GM12891 (cell line): ENCODE results near the gene NPAS4.
"Not testable (repeated sequence)": the region's sequence is repeated elsewhere in the genome, so short reads cannot be mapped to it uniquely, and the experiment has no call there.

ENCODE experiments used
- DNase-seq: peaks from one replicate; pipeline ENCODE4 v3.0.0; 2011; ENCODE audit warnings: low spot score; ENCODE audit not compliant: insufficient read length
- FAIRE-seq: peaks from 2 replicates; lab custom pipeline; 2011; peaks lifted over from hg19 to GRCh38; lab: Jason Lieb, UNC
- PAX5 ChIP-seq: IDR thresholded peaks from 2 replicates; pipeline ENCODE4 v1.6.1; 2011; ENCODE audit warnings: low read length, moderate library complexity, mild to moderate bottlenecking; ENCODE audit not compliant: insufficient read depth, severe bottlenecking
- POLR2A ChIP-seq: IDR thresholded peaks from 2 replicates; pipeline ENCODE4 v1.6.1; 2011; ENCODE audit warnings: low read depth, low read length, control low read depth
- POLR2AphosphoS5 ChIP-seq: IDR thresholded peaks from 2 replicates; pipeline ENCODE4 v1.6.1; 2011; ENCODE audit warnings: low read depth, low read length, control low read depth
- POU2F2 ChIP-seq: IDR thresholded peaks from 2 replicates; pipeline ENCODE4 v1.6.1; 2011; ENCODE audit warnings: low read depth, mild to moderate bottlenecking, control low read depth, low read length, moderate library complexity
- SPI1 ChIP-seq: IDR thresholded peaks from 2 replicates; pipeline ENCODE4 v1.6.1; 2011; ENCODE audit warnings: low read depth, low read length, control low read depth
- TAF1 ChIP-seq: IDR thresholded peaks from 2 replicates; pipeline ENCODE4 v1.6.1; 2011; ENCODE audit warnings: low read depth, low read length, control low read depth

NPAS4 gene

DNA sequence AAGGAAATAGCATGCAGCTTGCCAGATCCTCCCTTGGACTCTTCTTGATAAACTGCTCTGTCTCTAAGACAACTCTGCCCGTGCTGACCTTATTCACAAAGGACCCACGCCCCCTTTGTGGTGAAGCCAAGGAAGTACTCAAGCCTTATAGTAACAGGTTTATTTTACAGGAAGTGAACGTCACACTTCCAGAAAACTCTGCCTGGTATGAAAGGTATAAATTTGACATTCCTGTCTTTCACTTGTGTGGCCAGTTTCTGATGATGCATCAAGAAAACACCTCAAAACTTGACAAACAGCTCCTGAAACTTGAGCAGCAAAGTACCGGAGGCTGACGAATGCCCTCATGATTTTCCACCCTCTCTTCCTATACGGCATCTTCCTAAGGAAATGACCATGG, 33.4 kb downstream of the NPAS4 start:
- no peak for DNase-seq
- no peak for FAIRE-seq
- TF ChIP-seq SPI1 (no peak), POLR2A (no peak), POU2F2 (no peak), POLR2AphosphoS5 (no peak), TAF1 (no peak), PAX5 (no peak)

DNA sequence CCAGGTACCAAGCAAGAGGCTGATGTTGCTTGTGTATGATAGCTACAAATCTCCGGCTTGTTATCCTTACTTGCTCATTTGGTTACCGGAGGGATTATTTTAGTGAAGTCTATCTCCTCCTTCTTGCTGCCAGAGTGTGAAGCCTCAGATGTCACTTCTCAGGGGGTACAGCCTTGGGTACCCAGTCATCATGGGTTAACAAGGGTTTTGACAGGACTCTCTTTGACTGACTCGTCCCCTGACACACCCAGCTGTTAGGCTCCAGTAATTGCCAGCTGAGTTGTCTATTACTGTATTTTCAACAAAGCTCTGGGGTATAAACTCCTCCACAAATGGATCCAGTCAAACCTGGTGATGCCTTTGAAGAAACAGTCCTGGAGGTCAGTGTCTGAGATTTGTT, 34.0 kb downstream of the NPAS4 start:
- TF ChIP-seq TAF1 (no peak), POLR2A (no peak), POLR2AphosphoS5 (no peak), SPI1 (no peak), POU2F2 (no peak), PAX5 (no peak)
- no peak for DNase-seq
- FAIRE-seq: no peak

DNA sequence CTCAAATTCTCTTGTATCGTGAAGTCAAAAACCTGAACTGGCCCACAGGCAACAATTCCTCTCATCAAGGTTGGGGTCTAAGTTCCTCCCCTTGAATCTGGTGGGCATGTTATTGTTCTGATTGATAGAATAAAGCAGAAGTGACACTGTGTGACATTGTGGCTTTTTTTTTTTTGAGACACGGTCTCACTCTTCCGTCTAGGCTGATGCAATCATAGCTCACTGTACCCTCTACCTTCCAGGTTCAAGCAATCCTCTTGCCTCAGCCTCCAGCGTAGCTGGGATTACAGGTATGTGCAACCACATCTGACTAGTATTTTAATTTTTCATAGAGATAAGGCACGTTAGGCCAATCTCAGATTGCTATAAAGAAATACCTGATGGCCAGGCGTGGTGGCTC, 37.0 kb downstream of the NPAS4 start:
- FAIRE-seq (no peak), DNase-seq (no peak)
- TF ChIP-seq POU2F2 (no peak), SPI1 (peak; percentile 78)

DNA sequence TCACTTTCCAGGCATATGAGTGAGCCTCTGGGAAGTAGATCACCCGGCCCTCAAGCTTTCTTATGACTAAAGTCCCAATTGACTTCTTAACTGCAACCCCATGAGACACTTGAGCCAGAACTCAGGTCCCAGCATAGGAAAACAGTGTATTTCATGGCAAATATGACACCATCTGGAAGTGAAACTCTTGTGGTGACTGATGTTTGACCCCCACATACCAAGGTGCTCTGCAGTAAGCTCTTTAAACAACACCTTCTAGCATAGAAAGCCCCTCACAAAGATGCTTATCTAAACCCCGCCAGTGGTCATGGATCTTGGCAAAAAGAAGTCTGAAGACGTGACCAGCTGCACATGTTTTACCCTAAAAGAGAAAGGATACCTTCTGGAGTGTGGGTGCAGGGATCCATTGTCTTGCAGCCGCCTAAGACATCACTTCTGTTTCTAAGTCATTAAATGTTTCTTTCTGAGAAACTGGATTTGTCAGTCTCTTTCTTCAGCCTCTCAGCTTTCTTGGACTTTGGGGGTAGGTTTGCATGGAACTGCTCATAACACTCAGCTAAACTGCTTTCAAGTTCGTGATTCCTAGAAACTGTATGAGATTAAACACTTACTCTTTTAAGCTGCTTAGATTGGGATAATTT, 38.4 kb downstream of the NPAS4 start:
- FAIRE-seq (peak; percentile 65), DNase-seq (no peak)
- no peak for TF ChIP-seq POLR2AphosphoS5
- TF ChIP-seq SPI1: peak; percentile 83

GRCh38 chr11:66462010-66462409, 41.2 kb downstream of the NPAS4 start:
- TF ChIP-seq PAX5 (no peak), POU2F2 (no peak), TAF1 (no peak), POLR2A (no peak), POLR2AphosphoS5 (no peak), SPI1 (no peak)
- DNase-seq: no peak
- no peak for FAIRE-seq

- no peak for DNase-seq
- FAIRE-seq: no peak
- TF ChIP-seq POLR2A (no peak), TAF1 (no peak), SPI1 (no peak), PAX5 (no peak), POU2F2 (no peak), POLR2AphosphoS5 (no peak)
Observed at GRCh38 chr11:66462911-66463310, 42.1 kb downstream of the NPAS4 start.

DNA sequence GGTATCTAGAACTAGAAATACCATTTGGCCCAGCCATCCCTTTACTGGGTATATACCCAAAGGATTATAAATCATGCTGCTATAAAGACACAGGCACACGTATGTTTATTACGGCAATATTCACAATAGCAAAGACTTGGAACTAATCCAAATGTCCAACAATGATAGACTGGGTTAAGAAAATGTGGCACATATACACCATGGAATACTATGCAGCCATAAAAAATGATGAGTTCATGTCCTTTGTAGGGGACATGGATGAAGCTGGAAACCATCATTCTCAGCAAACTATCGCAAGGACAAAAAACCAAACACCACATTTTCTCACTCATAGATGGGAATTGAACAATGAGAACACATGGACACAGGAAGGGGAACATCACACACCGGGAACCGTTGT, 43.3 kb downstream of the NPAS4 start:
- not testable (repeated sequence) for FAIRE-seq, DNase-seq

DNA sequence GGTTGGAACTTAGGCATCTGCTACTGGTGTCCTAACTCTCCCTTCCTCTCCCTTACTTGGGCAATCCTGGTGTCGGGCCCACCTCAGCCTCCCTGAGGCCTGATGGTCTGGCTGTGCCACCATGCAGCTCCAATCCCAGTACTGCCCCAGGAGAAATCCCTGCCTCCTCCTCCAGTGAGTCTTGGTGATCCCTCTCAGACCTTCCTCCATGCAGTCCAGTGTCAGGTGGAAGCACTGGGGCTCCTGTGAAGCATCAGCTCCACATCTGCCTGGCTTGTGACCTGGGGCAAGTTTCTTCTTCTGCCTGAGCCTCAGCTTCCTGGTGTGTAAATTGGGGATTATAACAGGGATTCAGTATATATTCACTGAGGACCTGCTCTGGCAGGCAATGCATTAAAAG, 44.1 kb downstream of the NPAS4 start:
- no peak for FAIRE-seq
- TF ChIP-seq POLR2A (no peak), POU2F2 (no peak), TAF1 (no peak), SPI1 (no peak), POLR2AphosphoS5 (no peak), PAX5 (no peak)
- DNase-seq: no peak

DNA sequence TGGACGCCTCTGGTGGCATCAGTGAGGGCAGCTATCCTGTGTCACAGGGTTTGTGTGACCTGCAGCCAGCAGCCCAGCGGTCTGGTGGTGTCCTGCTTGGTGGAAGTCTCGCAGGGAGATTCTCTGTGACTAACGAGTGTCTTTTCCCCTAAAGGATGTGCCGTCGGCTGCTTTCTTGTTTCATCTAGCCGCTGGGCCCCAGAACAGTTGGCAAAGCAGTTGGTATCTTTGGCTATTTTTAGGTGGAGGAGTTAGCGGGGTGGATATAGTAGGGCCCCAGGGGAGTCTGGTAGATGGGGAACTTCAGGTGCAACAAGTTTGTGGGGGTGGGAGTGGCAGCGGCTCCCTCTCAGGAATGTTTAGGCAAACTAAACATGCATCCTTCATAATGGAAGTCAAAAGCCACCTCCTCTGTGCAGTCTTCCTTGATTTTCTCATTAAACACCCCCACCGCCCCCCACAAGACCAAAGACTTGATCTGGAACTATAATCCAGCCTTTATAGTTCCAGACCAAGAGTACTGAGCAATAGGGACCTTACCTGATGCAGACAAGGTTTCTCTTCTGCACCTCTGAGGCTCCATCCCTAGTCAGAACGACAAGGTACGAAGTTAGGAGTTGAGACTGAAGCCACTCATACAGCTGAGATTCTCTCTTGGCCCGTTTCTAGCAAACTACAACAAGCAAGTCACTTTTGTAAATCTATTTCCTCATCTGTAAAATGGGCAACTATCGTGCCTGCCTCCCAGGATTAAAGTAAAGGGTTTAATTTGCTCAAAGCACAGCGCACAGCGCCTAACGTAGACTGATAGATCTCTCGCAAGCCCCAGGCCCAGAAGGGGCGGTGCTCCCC, 44.8 kb downstream of the NPAS4 start:
- peak; percentile 65 for FAIRE-seq
- TF ChIP-seq POLR2A: no peak
- TF ChIP-seq POLR2AphosphoS5: no peak
- TF ChIP-seq TAF1: no peak
- no peak for TF ChIP-seq PAX5
- no peak for TF ChIP-seq POU2F2
- no peak for TF ChIP-seq SPI1

GRCh38 chr11:66466225-66467033, 45.6 kb downstream of the NPAS4 start, which contains the start of gene PELI3:
TSS of gene PELI3 (plus strand) at chr11:66466905. CDS start at chr11:66468129, 1,224 bp downstream.
- peak; percentile 93 for DNase-seq
- peak; percentile 97 for FAIRE-seq
- TF ChIP-seq POU2F2 (no peak), PAX5 (no peak), SPI1 (no peak), TAF1 (no peak)

More for the DNA sequence above, 44.8 kb downstream of the NPAS4 start:
- no peak for DNase-seq
